Non-pigmented ciliary epithelial cell (primary cell): ENCODE results near the gene CDK9.
"Not testable (repeated sequence)": the region's sequence is repeated elsewhere in the genome, so short reads cannot be mapped to it uniquely, and the experiment has no call there.

ENCODE experiments used
- DNase-seq: peaks from one replicate; pipeline ENCODE4 v3.0.0-alpha.2; 2010; ENCODE audit warnings: low read depth

The CDK9 gene

GRCh38 chr9:127825319-127826051 lies 39.7 kb downstream of the CDK9 start:
- DNase-seq = no peak

DNA sequence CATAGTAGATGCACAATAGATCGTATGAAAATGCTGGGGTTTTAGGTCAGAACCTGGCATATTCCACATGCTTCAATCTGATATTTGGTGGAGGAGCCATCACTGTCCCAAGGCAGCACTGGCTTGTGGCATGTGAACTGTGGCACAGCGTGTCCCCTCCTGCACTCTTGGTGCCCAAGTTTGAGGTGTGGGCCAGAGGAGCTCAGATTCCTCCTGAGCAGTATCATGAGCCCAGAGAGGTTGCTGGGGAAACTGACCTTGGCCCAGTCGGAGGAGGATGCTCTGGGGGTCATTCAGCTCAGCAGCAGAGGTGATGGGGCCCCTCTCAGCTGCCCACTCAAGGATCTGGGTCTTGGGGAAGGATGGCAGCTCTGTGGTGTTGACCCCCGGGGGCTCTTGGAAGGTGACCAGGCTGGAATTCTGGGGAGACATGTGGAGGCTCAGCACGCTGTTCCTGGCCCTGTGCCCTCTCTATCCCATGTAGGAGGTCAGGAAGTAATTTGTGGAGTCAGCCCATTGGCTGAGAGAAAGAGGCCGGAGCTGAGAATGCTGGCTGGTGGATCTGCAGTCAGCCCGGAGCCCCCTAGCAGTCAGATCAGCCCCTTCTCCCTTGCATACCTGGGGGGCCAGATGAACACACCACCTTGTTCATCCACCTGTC lies 40.5 kb downstream of the CDK9 start:
- no peak for DNase-seq

DNA sequence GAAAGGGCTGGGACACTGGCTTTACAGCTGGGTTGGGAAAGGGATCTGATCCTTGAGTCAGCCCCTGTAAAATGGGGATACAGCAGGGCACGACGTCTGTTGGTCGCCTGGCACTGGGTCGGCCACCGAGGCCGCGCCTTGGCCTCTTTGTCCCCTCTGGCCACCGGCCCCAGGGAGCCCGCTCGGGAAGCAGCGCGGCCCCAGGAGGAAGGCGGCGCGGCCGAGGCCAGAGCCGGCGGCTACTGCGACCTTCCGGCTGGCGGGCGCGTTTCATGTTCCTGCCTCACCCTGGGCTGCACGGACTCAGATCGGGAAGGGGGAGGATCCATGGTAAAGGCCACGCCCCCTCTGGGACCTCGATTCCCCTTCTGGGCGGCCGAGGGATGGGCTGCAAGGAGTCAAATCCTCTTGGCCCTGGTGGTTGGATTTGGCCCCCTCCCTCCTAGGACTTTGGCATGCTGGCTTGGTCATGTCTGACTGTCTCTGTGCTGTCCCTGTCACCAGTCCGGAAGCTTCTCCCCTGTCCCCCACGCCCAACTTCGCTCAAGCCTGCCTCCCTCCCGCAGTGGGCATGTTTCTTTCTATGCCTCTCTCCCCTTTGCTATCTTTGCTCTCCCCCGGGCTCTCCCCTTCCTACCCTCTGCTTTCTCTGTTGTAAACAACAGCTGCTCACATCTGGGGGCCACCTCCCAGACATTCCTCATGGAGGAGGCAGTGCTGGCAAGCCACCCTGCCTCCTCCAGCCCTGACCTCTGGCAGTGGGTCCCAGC lies 42.6 kb downstream of the CDK9 start:
- peak; percentile 15 for DNase-seq

GRCh38 chr9:127829205-127829906 lies 43.5 kb downstream of the CDK9 start:
- DNase-seq = no peak

DNA sequence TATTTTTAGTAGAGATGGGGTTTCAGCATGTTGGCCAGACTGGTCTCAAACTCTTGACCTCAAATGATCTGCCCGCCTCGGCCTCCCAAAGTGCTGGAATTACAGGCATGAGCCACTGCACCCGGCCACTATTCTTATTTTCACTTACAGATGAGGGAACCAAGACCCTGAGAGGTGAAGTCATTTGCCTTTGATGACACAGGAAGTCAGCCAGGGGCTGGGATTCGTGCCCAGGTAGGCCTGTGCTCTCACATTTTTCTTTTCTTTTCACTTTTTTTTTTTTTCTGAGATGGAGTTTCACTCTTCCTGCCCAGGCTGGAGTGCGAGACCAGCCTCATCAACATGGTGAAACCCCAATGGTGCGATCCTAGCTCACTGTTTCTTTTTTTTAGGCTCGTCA lies 46.4 kb downstream of the CDK9 start:
- no peak for DNase-seq

DNA sequence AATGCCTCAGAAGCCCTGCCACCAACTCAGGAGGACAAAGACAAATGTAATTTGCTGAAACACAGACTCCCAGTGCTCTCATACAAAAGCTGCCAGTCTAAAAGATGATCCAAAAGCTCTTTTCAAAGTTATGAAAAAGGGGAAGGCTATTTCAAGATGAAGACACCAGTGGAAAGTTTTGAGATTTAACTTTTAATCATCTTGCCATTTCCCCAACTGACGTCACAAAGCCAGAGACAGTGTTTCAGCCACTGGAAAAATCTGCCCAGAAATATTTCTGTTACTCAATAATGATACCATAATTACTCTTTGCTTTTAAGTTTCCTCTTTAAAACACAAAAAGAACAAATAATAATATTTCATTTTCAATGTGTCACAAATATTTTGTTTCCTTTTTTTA lies 47.7 kb downstream of the CDK9 start:
- DNase-seq = no peak

DNA sequence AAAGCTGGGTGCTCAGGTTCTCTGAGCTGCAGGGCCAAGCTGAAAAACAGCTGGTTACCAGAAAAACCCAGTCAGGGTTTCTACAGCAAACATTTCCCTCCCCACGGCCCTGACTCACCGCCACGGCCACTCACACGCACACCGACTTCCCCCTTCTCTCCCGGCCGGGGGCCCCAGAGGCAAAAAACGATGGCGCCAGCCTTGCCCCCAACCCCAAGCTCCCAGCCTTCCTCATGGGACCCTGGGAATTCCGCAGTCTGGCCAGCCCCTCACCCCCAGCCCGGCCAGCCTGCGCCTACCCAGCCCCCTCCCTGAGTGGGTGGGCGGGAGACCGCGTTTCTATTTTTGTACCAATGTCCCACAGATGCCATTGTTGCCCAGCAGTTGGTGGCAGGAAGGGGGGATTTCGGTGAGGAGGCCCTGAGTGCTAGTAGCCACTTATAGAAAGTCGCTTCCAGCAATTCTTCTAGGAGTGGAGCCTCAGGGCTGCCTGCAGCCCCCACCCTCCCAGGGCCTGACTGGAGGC lies 50.2 kb downstream of the CDK9 start:
- no peak for DNase-seq

DNA sequence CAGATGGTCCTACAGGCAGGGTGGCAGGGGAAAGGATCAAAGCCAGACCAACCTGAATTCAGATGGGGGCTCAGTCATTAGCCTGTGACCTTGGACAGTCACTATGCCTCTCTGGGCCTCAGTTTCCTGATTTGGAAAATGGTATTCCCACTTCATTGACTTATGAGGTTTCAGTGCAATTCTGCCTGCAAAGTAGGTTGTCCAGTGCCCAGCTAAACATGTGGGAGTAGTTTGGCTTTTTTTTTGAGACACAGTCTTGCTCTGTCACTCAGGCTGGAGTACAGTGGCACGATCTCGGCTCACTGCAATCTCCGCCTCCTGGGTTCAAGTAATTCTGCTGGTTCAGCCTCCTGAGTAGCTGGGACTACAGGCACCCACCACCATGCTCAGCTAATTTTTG lies 50.7 kb downstream of the CDK9 start:
- not testable (repeated sequence) for DNase-seq

- no peak for DNase-seq
Observed at GRCh38 chr9:127837346-127837745, 51.5 kb downstream of the CDK9 start.

DNA sequence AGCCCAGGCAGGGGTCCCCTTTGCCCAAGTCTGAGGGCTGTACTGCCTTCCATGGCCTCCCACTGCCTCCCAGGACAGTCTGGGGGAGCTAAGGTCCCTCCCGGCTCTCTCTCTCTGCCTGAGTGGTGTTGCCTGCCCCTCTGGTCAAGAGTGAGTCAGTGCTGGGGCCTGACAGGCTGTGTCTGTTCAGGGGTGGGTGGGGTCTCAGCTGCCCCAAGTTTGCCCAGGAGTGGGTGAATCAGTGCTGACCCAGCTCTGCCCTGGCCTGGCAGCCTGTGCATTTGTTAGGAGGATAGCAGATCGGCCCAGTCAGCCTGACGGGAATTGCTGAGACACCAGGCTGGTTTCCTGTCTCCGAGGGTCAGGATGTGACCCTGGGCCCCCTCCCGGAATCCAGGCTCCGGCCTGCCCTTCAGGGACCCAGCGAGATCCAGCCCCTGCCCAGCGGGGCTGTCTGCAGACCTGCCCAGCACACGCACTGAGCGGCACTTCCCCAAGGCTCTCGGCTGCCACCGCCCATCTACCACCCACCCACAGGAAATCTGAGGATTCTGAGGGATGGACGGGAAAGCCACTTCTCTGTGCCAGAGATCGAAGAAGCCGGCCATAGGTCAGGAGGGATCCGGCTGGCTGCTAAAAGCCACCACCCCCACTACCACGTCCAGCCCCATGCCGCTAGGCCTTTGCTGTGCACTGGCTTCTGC lies 52.7 kb downstream of the CDK9 start:
- peak; percentile 30 for DNase-seq
